Measurements from ENCODE around the gene EPM2A.

Gene EPM2A

DNA sequence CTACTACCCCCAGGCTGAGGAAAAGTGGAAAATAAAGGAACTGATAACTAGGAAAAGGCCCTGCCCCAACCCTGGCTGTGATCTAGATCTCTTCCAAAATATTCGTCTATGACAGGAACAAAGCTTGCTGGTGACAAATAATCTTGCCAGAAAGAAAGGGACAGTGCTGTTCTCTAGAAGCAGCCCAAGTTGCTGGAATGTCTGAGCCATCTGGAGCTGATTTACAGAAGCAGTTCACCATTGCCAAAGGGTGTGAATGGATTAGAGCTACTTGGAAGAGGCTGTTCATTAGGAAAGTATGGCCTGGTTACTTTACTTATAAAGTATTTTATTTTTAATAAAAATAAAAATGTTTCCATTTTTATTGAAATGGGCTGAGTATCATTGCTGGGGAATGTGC lies 146.3 kb downstream of the EPM2A start:
- DNase-seq, result no peak

- DNase-seq, result peak in 1 of 3 experiments; percentile 76
These were observed 148.0 kb downstream of the EPM2A start for GRCh38 chr6:145587334-145587733.

DNA sequence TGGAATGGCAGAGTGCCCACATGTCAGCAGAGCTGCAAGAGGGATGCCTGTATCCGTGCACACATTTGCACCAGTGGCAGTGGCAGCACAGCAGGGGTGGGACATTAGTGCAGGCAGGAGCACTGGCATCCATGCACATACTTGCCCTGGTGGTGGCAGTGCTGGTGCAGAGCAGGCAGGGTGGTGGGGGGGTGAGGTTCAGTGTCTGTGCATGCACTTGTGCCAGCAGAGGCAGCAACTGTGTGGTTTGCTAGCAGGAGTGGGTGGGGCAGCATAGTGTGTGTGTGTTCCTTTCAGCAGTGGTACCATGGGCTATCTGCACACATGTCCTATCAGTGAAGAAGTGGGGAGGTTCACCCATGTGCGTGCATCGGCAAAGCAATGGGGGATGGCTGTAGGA lies 151.6 kb downstream of the EPM2A start:
- no peak for DNase-seq

Measured in NCI-H1417 (cell line).